Prostate gland (tissue), 2 donors: ENCODE results near the gene ARMCX1. TPM values are rescaled to one million over a fixed set of nuclear protein-coding genes. Genes with fewer than 3 reads are reported as not detected.
"Not testable (repeated sequence)": the region's sequence is repeated elsewhere in the genome, so short reads cannot be mapped to it uniquely, and the experiment has no call there.

Experiments used
- DNase-seq: peaks from one replicate; pipeline ENCODE4 v3.0.0-alpha.2; 2019; ENCODE audit warnings: low spot score
- H3K27ac ChIP-seq, 2 donors: fragments of 200-600 bp; sonication (generic); 2 replicates each; pipeline ENCODE4 v1.5.1; 2017 to 2019
- H3K27me3 ChIP-seq: fragments of 200-600 bp; sonication (generic); replicated peaks from 2 replicates; pipeline ENCODE4 v1.5.1; 2019; ENCODE audit not compliant: insufficient read depth
- H3K36me3 ChIP-seq, 2 donors: fragments of 200-600 bp; sonication (generic); 1 replicate in 1 of 2; 2 replicates in 1 of 2; pipeline versions ENCODE4 v1.5.1 to v1.8.1; 2017 to 2019
- H3K4me1 ChIP-seq: fragments of 200-600 bp; sonication (generic); replicated peaks from 2 replicates; pipeline ENCODE4 v1.5.1; 2019
- H3K4me3 ChIP-seq, 2 donors: fragments of 200-600 bp; sonication (generic); 2 replicates each; pipeline ENCODE4 v1.5.1; 2017 to 2019
- H3K9me3 ChIP-seq: fragments of 200-600 bp; sonication (generic); 2 replicates; pipeline ENCODE4 v1.5.1; 2017
- POLR2A ChIP-seq: fragments of 450-650 bp; IDR thresholded peaks from one replicate; pipeline ENCODE4 v1.6.1; 2016; ENCODE audit warnings: antibody characterized with exemption, mild to moderate bottlenecking
- POLR2AphosphoS5 ChIP-seq: sonication (generic); formaldehyde crosslinking; IDR thresholded peaks from one replicate; pipeline ENCODE4 v1.6.1; 2017; ENCODE audit warnings: antibody characterized with exemption
- WGBS: methylation state at CpG from one replicate; pipeline ENCODE4 v1.1.5; 2018; 5-methylcytosine and 5-hydroxymethylcytosine counted together
- intact Hi-C: fragments of 100-400 bp; cut with DNase I; formaldehyde crosslinking; loops from one replicate; pipeline ENCODE4 v1.14.2; 2022
- total RNA-seq, 2 donors: library from RNA; depleted of rRNA; stranded (reverse); fragments of >200 nt; gene quantifications; one replicate each; pipeline ENCODE4 v1.1.0, GENCODE V29; 2016
- TF ChIP-seq, protein P1 (sequence below), 4 experiments: fragments of 200-600 bp in 2 of 4; fragments of 450-650 bp in 2 of 4; sonication (generic) in 2 of 4; IDR thresholded peaks; 1 replicate in 3 of 4; 2 replicates in 1 of 4; pipeline ENCODE4 v1.5.1; 2016 to 2019; ENCODE audit warnings: antibody characterized with exemption in 4 of 4, mild to moderate bottlenecking in 2 of 4, moderate library complexity in 2 of 4

Gene ARMCX1
- 10 to 100 TPM; 23.5 to 41.3 TPM for total RNA-seq

DNA sequence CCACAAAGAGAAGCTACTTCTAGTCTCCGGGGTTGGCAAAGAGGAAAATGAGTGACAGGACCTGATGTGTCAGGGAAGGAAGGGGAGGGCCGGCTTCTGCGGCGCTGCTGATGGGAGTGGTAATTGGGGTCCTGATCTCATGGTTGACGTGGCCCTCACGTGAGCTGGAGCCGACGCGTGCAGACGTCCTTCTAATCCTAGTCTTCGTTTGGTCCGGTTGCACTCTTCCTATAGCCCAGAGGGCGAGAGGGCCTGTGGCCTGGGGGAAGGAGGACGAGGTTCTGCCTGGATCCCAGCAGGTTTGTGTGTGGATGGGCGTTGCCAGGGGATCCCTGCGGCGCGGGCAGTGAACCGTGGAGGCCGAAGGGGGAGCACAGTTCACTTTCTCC is at the start of gene ARMCX1:
ARMCX1 (plus strand) TSS at position 186 of the 389 bp plus-strand sequence. CDS start 2,384 bp downstream, outside the sequence.
- intact Hi-C loops: loop anchor here (5.0 kb wide), 1 partner anchor 133 kb away; no protein-coding TSS in a partner anchor
- Histone ChIP-seq H3K9me3 (no peaks in the 10 kb centered on the region), H3K27me3 (no peaks in the 10 kb centered on the region), H3K36me3 (no peaks in the 10 kb centered on the region), H3K4me1 (no peaks in the 10 kb centered on the region), H3K27ac (peak within 1 kb of the TSS; percentile 80 to 84), H3K4me3 (peak within 1 kb of the TSS; percentile 39 to 45)
- DNase-seq: peak; percentile 60
- peak; percentile 73 for TF ChIP-seq POLR2AphosphoS5
- TF ChIP-seq, protein P1, sequence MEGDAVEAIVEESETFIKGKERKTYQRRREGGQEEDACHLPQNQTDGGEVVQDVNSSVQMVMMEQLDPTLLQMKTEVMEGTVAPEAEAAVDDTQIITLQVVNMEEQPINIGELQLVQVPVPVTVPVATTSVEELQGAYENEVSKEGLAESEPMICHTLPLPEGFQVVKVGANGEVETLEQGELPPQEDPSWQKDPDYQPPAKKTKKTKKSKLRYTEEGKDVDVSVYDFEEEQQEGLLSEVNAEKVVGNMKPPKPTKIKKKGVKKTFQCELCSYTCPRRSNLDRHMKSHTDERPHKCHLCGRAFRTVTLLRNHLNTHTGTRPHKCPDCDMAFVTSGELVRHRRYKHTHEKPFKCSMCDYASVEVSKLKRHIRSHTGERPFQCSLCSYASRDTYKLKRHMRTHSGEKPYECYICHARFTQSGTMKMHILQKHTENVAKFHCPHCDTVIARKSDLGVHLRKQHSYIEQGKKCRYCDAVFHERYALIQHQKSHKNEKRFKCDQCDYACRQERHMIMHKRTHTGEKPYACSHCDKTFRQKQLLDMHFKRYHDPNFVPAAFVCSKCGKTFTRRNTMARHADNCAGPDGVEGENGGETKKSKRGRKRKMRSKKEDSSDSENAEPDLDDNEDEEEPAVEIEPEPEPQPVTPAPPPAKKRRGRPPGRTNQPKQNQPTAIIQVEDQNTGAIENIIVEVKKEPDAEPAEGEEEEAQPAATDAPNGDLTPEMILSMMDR (IDR thresholded peaks at IDR 0.05): no peak
- TF ChIP-seq POLR2A: peak; percentile 55
- WGBS: under 1% methylated on average over 17 of the region's 20 CpGs

DNA sequence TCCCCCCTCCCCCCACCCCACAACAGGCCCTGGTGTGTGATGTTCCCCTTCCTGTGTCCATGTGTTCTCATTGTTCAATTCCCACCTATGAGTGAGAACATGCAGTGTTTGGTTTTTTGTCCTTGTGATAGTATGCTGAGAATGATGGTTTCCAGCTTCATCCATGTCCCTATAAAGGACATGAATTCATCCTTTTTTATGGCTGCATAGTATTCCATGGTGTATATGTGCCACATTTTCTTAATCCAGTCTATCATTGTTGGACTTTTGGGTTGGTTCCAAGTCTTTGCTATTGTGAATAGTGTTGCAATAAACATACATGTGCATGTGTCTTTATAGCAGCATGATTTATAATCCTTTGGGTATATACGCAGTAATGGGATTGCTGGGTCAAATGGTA is 47.4 kb upstream of the ARMCX1 start:
- no CpG with 5 or more reads among the region's 1 CpG for WGBS
- H3K27me3 ChIP-seq, DNase-seq, intact Hi-C loops, H3K36me3 ChIP-seq, H3K4me3 ChIP-seq, H3K9me3 ChIP-seq, H3K27ac ChIP-seq, H3K4me1 ChIP-seq: not testable (repeated sequence)

DNA sequence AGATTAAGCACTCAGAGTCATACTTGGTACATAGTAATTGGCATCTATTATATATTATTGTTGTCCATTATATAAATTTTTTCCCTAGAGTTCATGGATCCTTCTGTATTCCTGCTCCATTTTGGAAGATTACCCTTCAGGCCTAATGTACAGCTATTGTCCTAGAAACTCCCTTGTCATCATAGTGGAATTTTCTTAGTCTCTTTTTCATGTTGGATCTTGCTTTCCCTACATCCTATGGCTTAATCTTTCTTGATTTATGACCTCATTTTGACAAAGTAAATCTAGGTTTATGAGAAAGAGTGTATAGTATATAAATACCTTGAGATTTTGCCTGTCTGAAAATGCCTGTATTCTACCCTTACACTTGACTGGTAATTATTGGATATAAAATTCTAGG is 43.0 kb upstream of the ARMCX1 start:
- no peak for TF ChIP-seq POLR2AphosphoS5
- TF ChIP-seq, protein P1 (IDR thresholded peaks at IDR 0.05): no peak
- TF ChIP-seq POLR2A: no peak
- Histone ChIP-seq H3K4me3 (no peak overlapping the region), H3K36me3 (no peaks in the 10 kb centered on the region), H3K4me1 (no peaks in the 10 kb centered on the region), H3K27ac (no peak overlapping the region), H3K9me3 (no peaks in the 10 kb centered on the region), H3K27me3 (no peaks in the 10 kb centered on the region)
- no peak for DNase-seq
- intact Hi-C loops: no loop called here

DNA sequence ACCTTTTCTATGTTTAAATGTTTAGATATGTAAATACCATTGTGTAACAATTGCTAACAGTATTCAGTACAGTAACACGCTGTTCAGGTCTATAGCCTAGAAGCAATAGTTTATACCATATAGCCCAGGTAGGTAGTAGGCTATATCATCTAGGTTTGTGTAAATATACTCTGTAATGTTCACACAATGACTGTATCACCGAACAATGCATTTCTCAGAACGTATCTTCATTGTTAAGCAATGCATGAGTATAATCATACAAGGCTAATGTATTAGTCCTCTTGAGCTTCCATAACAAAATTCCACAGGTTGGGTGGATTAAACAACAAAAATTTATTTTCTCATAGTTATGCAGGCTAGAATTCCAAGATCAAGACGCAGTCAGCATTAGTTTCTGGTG is 42.4 kb upstream of the ARMCX1 start:
- no peak for TF ChIP-seq POLR2AphosphoS5
- TF ChIP-seq, protein P1 (IDR thresholded peaks at IDR 0.05): no peak
- TF ChIP-seq POLR2A: no peak
- Histone ChIP-seq H3K4me1 (no peaks in the 10 kb centered on the region), H3K27me3 (no peaks in the 10 kb centered on the region), H3K9me3 (no peaks in the 10 kb centered on the region), H3K36me3 (no peaks in the 10 kb centered on the region), H3K27ac (no peak overlapping the region), H3K4me3 (no peak overlapping the region)
- no peak for DNase-seq
- intact Hi-C loops: no loop called here
- 94% methylated on average over 4 of the region's 4 CpGs for WGBS

DNA sequence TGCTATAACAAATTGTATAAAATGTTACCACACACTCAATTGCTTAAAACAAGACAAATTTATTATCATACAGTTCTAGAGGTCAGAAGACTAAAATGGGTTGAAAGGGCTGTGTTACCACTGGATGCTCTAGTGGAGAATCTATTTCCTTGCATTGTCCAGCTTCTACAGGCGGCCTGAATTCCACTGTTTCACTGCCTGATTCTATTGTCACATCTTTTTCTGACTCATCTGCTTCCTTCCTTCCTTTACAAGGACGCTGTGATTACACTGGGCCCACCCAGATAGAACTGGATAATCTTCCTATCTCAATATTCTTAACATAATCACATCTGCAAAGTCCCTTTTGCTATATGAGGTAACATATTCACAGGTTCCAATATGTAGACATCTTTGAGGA is 19.4 kb upstream of the ARMCX1 start:
- no peak for DNase-seq
- WGBS: 81% methylated on average over 2 of the region's 2 CpGs
- H3K4me1 ChIP-seq: no peaks in the 10 kb centered on the region
- no peaks in the 10 kb centered on the region for H3K9me3 ChIP-seq
- no peak overlapping the region for H3K27ac ChIP-seq
- intact Hi-C loops: no loop called here
- TF ChIP-seq POLR2A (no peak), POLR2AphosphoS5 (no peak)
- TF ChIP-seq, protein P1 (IDR thresholded peaks at IDR 0.05): no peak
- H3K27me3 ChIP-seq: no peaks in the 10 kb centered on the region
- H3K4me3 ChIP-seq: no peak overlapping the region
- no peaks in the 10 kb centered on the region for H3K36me3 ChIP-seq
